ENCODE data around the gene EGFLAM.
"Not testable (repeated sequence)": the region's sequence is repeated elsewhere in the genome, so short reads cannot be mapped to it uniquely, and the experiment has no call there.

Gene EGFLAM

GRCh38 chr5:38413696-38414095, 155.3 kb downstream of the EGFLAM start:
- no peak overlapping the region for H3K9ac ChIP-seq (ENCODE audit: insufficient read length)
- no peak for DNase-seq (ENCODE audit: low read depth, low spot score)

GRCh38 chr5:38414348-38414747, 156.0 kb downstream of the EGFLAM start:
- Histone ChIP-seq H3K4me3 (no peak overlapping the region), H3K27ac (no peak overlapping the region), H3K9me3 (ENCODE audit: low read depth, low read length) (no peaks in the 10 kb centered on the region), H3K36me3 (ENCODE audit: insufficient read depth, low read length) (no peaks in the 10 kb centered on the region), H3K9ac (ENCODE audit: insufficient read length) (no peak overlapping the region)
- no peak for TF ChIP-seq FOXP2 (optimal IDR thresholded peaks at IDR 0.05; ENCODE audit: control extremely low read depth, extremely low read length, insufficient read depth)
- TF ChIP-seq EZH2 (IDR thresholded peaks at IDR 0.05), result no peak
- TF ChIP-seq POLR2AphosphoS5 (IDR thresholded peaks at IDR 0.05; ENCODE audit: borderline replicate concordance, low read depth, low read length), result no peak
- DNase-seq (ENCODE audit: low read depth, low spot score), result no peak

More at GRCh38 chr5:38413696-38414095, 155.3 kb downstream of the EGFLAM start:
- no peaks in the 10 kb centered on the region for H3K9me3 ChIP-seq (ENCODE audit: low read depth, low read length)
- H3K27ac ChIP-seq, result no peak overlapping the region
- no peak overlapping the region for H3K4me3 ChIP-seq
- TF ChIP-seq EZH2 (IDR thresholded peaks at IDR 0.05), result no peak
- no peak for TF ChIP-seq POLR2AphosphoS5 (IDR thresholded peaks at IDR 0.05; ENCODE audit: borderline replicate concordance, low read depth, low read length)
- TF ChIP-seq FOXP2 (optimal IDR thresholded peaks at IDR 0.05; ENCODE audit: control extremely low read depth, extremely low read length, insufficient read depth), result no peak
- no peaks in the 10 kb centered on the region for H3K36me3 ChIP-seq (ENCODE audit: insufficient read depth, low read length)

GRCh38 chr5:38415772-38416171, 157.4 kb downstream of the EGFLAM start:
- H3K27ac ChIP-seq, result peak overlapping the region; percentile 1; the same call in 1 of the 2 replicates
- DNase-seq (ENCODE audit: low read depth, low spot score); H3K9ac ChIP-seq (ENCODE audit: insufficient read length); H3K36me3 ChIP-seq (ENCODE audit: insufficient read depth, low read length); H3K9me3 ChIP-seq (ENCODE audit: low read depth, low read length); H3K4me3 ChIP-seq: not testable (repeated sequence)

GRCh38 chr5:38417658-38418017, 159.3 kb downstream of the EGFLAM start:
- Histone ChIP-seq H3K4me3 (no peak overlapping the region), H3K9ac (ENCODE audit: insufficient read length) (no peak overlapping the region), H3K36me3 (ENCODE audit: insufficient read depth, low read length) (no peaks in the 10 kb centered on the region), H3K9me3 (ENCODE audit: low read depth, low read length) (no peaks in the 10 kb centered on the region), H3K27ac (no peak overlapping the region)
- TF ChIP-seq EZH2 (IDR thresholded peaks at IDR 0.05), result no peak
- no peak for TF ChIP-seq FOXP2 (optimal IDR thresholded peaks at IDR 0.05; ENCODE audit: control extremely low read depth, extremely low read length, insufficient read depth)
- no peak for TF ChIP-seq POLR2AphosphoS5 (IDR thresholded peaks at IDR 0.05; ENCODE audit: borderline replicate concordance, low read depth, low read length)
- no peak for DNase-seq (ENCODE audit: low read depth, low spot score)

GRCh38 chr5:38420246-38420645, 161.9 kb downstream of the EGFLAM start:
- DNase-seq (ENCODE audit: low read depth, low spot score), result no peak
- no peak for TF ChIP-seq POLR2AphosphoS5 (IDR thresholded peaks at IDR 0.05; ENCODE audit: borderline replicate concordance, low read depth, low read length)
- no peak for TF ChIP-seq EZH2 (IDR thresholded peaks at IDR 0.05)
- no peak for TF ChIP-seq FOXP2 (optimal IDR thresholded peaks at IDR 0.05; ENCODE audit: control extremely low read depth, extremely low read length, insufficient read depth)
- Histone ChIP-seq H3K9me3 (ENCODE audit: low read depth, low read length) (no peaks in the 10 kb centered on the region), H3K36me3 (ENCODE audit: insufficient read depth, low read length) (no peaks in the 10 kb centered on the region), H3K27ac (no peak overlapping the region; the same call in 1 of the 2 replicates), H3K4me3 (no peak overlapping the region), H3K9ac (ENCODE audit: insufficient read length) (no peak overlapping the region)

GRCh38 chr5:38420691-38421390, 162.5 kb downstream of the EGFLAM start:
- peak; percentile 69 for DNase-seq (ENCODE audit: low read depth, low spot score)
- no peak overlapping the region for H3K9ac ChIP-seq (ENCODE audit: insufficient read length)
- peak overlapping the region; percentile 12; the same call in 1 of the 2 replicates for H3K4me3 ChIP-seq
- peak overlapping the region; percentile 22; the same call in 1 of the 2 replicates for H3K27ac ChIP-seq
- H3K9me3 ChIP-seq (ENCODE audit: low read depth, low read length), result no peaks in the 10 kb centered on the region
- H3K36me3 ChIP-seq (ENCODE audit: insufficient read depth, low read length), result no peaks in the 10 kb centered on the region
- TF ChIP-seq FOXP2 (optimal IDR thresholded peaks at IDR 0.05; ENCODE audit: control extremely low read depth, extremely low read length, insufficient read depth), result no peak
- TF ChIP-seq POLR2AphosphoS5 (IDR thresholded peaks at IDR 0.05; ENCODE audit: borderline replicate concordance, low read depth, low read length), result no peak
- no peak for TF ChIP-seq EZH2 (IDR thresholded peaks at IDR 0.05)

- no peak for DNase-seq (ENCODE audit: low read depth, low spot score)
- TF ChIP-seq POLR2AphosphoS5 (IDR thresholded peaks at IDR 0.05; ENCODE audit: borderline replicate concordance, low read depth, low read length) (no peak), FOXP2 (optimal IDR thresholded peaks at IDR 0.05; ENCODE audit: control extremely low read depth, extremely low read length, insufficient read depth) (no peak), EZH2 (IDR thresholded peaks at IDR 0.05) (no peak)
- Histone ChIP-seq H3K9me3 (ENCODE audit: low read depth, low read length) (no peaks in the 10 kb centered on the region), H3K36me3 (ENCODE audit: insufficient read depth, low read length) (no peaks in the 10 kb centered on the region), H3K4me3 (no peak overlapping the region), H3K27ac (no peak overlapping the region), H3K9ac (ENCODE audit: insufficient read length) (no peak overlapping the region)
These were observed 164.3 kb downstream of the EGFLAM start for GRCh38 chr5:38422622-38423021.

- no peaks in the 10 kb centered on the region for H3K36me3 ChIP-seq (ENCODE audit: insufficient read depth, low read length)
- H3K9ac ChIP-seq (ENCODE audit: insufficient read length), result no peak overlapping the region
- TF ChIP-seq FOXP2 (optimal IDR thresholded peaks at IDR 0.05; ENCODE audit: control extremely low read depth, extremely low read length, insufficient read depth) (no peak), EZH2 (IDR thresholded peaks at IDR 0.05) (no peak)
- no peak overlapping the region for H3K27ac ChIP-seq
- no peak overlapping the region for H3K4me3 ChIP-seq
- no peaks in the 10 kb centered on the region for H3K9me3 ChIP-seq (ENCODE audit: low read depth, low read length)
- no peak for DNase-seq (ENCODE audit: low read depth, low spot score)
These were observed 165.2 kb downstream of the EGFLAM start for GRCh38 chr5:38423276-38424147.

Data from SK-N-MC (cell line).